Mammary epithelial cell (primary cell): Measurements from ENCODE around the gene SAXO2.
"Not testable (repeated sequence)": the region's sequence is repeated elsewhere in the genome, so short reads cannot be mapped to it uniquely, and the experiment has no call there.

ENCODE experiments used
- EZH2 ChIP-seq: IDR thresholded peaks from 2 replicates; pipeline ENCODE4 v1.6.1; 2012; ENCODE audit warnings: low read length, inconsistent platforms, borderline replicate concordance
- TF ChIP-seq, protein P1 (sequence below), 2 donors: IDR thresholded peaks in 1 of 2; conservative IDR thresholded peaks in 1 of 2; 2 replicates each; pipeline ENCODE4 v1.5.1; 2011 to 2012; ENCODE audit warnings: inconsistent platforms in 2 of 2, low read length in 2 of 2, mild to moderate bottlenecking in 2 of 2, control low read depth in 1 of 2, low read depth in 1 of 2; ENCODE audit not compliant: insufficient read depth in 1 of 2; ENCODE audit errors: extremely low read depth in 1 of 2

DNA sequence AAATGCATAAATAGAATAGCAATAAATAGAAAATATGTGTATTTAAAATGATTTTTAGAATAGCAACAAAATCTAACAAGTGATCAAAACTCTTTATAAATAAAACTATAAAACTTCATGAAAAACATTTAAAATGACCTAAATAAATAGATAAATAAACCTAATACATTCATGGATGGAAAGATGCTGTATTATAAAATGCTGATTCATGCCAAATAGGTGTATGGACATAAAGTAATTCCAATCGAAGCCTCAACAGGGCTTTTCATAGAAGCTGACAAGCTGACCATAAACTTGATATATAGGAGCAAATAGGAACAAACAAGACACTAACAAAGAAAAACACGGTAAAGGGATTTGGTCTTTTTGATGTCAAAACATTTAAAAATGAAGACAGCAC, 46.5 kb upstream of the SAXO2 start:
- TF ChIP-seq, protein P1, sequence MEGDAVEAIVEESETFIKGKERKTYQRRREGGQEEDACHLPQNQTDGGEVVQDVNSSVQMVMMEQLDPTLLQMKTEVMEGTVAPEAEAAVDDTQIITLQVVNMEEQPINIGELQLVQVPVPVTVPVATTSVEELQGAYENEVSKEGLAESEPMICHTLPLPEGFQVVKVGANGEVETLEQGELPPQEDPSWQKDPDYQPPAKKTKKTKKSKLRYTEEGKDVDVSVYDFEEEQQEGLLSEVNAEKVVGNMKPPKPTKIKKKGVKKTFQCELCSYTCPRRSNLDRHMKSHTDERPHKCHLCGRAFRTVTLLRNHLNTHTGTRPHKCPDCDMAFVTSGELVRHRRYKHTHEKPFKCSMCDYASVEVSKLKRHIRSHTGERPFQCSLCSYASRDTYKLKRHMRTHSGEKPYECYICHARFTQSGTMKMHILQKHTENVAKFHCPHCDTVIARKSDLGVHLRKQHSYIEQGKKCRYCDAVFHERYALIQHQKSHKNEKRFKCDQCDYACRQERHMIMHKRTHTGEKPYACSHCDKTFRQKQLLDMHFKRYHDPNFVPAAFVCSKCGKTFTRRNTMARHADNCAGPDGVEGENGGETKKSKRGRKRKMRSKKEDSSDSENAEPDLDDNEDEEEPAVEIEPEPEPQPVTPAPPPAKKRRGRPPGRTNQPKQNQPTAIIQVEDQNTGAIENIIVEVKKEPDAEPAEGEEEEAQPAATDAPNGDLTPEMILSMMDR (conservative IDR thresholded peaks at IDR 0.05 in 1 of 2, IDR thresholded peaks at IDR 0.05 in 1 of 2; ENCODE audit: extremely low read depth in 1 of 2, insufficient read depth in 1 of 2, low read depth in 1 of 2, low read length in 2 of 2): not testable (repeated sequence)
- not testable (repeated sequence) for TF ChIP-seq EZH2
